Embryonic facial prominence (tissue), 1 donor: Measurements from ENCODE around the gene REXO5.
"Not testable (repeated sequence)": the region's sequence is repeated elsewhere in the genome, so short reads cannot be mapped to it uniquely, and the experiment has no call there.

Experiments
- DNase-seq: peaks from one replicate; pipeline ENCODE4 v3.0.0-alpha.2; 2016; ENCODE audit errors: extremely low spot score

Gene REXO5

DNA sequence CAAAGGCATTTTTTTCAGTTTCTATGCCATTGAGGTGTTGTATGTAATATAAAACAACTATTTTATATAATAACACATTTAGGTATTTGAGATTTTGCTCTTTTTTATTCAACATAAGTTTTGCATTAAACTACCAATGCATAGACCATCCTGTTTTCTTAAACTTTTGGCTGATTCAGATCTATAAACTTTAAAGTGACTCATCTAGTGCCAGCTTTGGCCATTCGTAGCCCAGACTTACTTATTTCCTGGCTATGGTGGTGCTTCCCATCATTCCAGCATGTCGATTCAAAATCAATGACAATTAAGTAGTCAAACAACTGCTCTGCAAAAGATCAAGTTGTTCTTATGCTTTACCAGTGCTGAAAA lies 3.2 kb upstream of the REXO5 start:
- DNase-seq, result no peak

DNA sequence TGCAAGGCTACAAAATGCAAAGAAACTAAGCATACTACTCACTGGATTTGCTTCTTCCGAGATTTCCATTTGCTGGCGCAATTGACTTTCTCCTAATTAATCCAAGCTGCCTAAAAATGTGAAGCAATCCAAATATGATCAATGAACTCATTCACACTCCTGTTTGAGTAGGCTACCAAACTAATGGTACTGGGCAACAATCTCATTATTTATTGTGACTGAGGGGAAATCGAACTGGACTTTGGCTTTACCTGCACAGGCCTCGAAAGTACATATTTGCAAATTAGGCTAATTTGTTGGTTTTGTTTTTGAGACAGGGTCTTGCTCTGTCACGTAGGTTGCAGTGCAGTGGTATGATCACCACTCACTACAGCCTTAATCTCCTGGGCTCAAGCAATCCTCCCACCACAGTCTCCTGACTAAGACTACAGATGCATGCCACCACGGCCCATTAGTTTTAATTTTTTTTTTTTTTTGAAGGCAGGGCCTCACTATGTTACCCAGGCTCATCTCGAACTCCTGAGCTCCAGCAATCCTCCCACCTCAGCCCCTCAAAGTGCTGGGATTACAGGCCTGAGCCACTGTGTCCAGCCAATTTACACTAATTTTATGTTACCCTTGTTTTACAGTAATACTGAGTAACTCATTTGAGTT lies 2.6 kb upstream of the REXO5 start:
- DNase-seq, result no peak

DNA sequence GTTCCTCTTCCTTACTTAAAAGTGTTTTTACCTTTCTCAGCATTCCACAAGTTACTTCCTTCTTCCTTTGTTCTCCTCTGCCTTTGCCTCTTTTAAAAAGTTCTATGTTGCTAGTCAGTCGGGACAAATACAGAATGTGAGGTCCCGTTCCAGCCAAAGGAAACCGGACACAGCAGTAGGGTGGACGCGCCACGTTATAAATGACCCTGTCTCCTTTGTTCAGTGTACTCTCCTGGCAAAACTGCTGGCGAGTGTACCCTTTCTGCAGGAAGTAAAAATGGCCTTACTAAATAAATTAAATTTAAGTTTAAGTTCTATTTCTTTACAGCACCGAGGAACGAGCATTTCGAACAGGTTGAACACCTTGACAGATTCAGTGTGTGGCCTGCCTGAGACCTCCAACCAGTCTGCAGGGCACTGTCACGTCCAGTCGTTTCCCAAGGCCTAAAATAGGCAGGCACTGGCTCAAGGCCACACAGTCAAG lies 601 bp upstream of the REXO5 start:
- DNase-seq, result not testable (repeated sequence)

DNA sequence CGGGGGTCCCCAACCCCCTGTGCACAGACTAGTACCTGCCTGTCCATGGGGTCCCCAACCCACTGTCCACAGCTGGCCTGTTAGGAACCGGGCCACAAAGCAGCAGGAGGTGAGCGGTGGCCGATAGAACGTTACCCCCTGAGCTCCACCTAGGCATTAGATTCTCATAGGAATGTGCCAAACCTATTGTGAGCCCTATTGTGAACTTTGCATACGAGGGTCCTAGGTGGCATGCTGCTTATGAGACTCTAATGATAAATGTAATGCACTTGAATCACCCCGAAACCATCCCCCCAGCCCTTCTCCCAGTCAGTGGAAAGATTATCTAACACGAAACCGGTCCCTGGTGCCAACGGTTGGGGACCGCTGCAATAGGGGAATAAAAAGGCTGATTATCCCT lies 1.5 kb downstream of the REXO5 start:
- DNase-seq, result no peak

DNA sequence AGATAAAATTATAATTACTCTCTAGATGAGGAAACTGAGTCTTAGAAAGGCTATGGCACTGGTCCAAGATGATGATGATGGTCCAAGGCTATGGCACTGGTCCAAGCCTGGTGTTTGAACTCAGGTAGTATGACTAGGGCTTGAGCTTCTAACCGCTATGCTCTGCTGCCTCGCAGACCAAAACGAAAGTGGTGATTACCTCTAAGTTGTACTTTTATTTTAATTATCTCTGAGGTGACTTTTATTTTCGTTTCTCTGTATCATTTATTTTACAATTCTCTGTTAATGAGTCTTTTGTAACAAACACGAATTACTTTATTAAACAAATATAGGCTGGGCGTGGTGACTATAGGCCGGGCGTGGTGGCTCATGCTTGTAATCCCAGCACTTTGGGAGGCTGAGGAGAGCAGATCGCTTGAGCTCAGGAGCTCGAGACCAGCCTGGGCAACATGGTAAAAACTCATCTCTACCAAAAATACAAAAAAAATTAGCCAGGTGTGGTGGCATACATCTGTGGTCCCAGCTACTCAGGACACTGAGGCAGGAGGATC lies 5.6 kb downstream of the REXO5 start:
- DNase-seq, result no peak

DNA sequence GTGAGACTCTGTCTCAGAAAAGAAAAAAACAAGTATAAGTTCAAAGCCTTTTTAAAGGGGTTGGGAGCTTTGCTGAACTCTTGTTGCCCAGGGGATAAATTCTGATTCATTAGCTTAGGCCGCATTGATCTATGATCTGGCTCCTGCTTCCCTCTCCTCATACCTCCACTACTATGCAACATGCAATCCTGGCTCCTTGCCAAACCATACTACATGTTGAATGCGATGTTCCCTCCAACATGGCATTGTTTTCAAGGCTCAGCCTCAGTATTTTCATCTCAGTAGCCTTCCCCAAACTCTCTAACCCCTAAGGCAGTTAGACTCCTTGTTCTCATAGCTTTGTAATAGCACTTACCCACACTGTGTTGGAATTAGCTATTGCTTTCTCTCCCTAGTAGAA lies 6.2 kb downstream of the REXO5 start:
- DNase-seq, result no peak

DNA sequence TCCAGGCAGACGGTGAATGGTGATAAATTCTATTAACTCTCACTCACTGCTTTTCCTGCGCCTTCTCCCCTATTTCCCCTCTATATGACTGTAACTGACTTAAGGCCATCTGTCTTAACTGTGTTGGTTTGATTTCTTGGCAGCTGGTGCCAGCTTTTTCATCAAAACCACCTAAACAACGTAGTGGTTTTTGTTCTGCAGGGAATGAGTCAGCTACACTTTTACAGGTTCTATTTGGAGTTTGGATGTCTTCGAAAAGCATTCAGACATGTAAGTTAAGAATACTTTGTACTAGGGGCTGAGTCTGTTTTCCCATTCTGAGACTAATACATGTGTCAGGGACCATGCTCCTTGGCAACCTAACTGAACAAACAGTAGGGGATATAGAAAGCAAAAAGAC lies 8.5 kb downstream of the REXO5 start:
- no peak for DNase-seq

DNA sequence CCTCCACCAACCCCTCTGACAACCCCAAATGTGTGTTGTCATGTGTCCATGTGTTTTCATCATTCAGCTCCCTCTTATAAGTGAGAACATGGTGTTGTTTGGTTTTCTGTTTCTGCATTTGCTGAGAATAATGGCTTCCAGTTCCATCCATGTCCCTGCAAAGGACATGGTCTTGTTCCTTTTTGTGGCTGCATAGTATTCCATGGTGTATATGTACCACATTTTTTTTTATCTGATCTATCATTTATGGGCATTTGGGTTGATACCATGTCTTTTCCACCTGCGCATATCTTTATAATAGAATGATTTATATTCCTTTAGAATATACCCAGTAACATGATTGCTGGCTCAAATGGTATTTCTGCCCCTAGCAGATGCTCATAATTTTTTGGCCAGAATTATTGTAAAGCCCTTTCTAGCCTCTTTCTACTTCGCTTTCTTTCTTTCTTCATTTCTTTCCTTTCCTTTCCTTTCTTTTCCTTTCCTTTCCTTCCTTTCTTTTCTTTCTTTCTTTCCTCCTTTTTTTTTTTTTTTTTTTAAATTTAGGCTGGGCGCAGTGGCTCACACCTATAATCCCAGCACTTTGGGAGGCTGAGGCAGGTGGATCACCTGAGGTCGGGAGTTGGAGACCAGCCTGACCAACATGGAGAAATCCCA lies 12.7 kb downstream of the REXO5 start:
- DNase-seq, result no peak

DNA sequence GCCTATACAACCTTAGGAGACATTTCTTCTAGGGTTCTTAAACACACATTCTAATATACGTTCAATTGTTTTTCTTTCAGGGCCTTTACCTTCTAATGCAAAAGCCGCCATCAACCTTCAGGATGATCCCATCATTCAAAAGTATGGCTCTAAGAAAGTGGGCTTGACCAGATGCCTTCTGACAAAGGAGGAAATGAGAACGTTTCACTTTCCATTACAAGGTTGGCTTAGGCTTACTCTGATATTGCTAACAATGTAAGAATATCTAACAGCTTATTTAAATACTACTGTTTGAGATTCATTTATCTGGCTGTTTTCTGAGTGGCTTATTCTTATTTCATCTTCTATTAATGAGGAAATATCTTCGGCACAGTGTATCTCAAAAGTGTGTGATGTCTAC lies 15.4 kb downstream of the REXO5 start:
- no peak for DNase-seq

DNA sequence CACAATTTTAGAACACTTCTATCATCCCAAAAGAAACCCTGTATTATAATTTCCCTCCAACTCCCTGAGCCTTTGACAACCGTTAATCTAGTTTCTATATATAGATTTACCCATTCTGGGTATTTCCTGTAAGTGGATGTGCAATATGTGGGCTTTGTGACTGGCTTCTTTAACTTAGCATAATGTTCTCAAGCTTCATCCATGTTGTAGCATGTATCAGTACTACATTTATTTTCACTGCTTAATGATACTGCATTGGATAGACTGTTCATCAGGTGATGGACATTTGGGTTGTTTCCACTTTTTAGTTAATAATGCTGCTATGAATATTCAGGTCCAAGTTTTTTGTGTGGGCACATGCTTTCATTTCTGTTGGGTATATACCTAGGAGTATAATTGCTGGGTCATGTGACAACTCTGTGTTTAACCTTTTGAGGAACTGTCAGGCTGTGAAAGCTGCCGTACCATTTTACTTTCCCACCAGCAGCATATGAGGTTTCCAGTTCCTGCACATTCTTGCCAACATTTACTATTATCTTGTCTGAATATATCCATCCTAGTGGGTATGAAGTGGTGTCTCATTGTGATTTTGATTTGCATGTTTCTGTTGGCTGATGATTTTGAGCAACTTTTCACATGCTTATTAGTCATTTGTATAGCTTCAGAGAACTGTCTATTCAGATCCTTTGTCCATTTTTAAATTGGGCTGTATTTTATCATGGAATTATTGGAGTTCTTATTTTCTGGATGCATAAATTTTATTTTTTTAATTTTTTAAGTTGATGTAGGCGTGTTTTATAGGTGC lies 16.4 kb downstream of the REXO5 start:
- no peak for DNase-seq

DNA sequence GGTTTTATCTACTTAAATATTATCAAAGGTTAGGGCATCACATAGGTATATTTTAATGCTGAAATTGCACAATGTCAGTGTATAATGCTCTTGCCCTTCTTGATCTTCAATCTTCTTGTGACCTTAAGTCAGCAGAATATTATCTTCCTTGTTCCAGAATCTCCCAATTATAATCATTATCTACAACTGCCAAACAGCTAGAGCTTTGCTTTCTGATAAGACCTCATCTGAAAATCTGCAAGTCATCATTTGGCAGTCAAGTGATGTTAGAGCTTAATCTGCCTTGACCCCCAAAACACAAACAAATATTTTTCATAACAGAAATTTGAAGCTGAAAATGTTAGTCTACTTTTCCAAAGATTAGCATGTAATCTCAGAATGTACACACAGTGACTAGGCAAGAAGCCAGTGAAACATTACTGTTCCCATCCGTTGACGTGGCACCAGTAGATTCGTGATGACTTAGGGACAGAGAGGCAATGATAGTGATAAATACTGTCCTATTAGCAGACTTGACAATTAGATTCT lies 19.8 kb downstream of the REXO5 start:
- DNase-seq, result no peak

DNA sequence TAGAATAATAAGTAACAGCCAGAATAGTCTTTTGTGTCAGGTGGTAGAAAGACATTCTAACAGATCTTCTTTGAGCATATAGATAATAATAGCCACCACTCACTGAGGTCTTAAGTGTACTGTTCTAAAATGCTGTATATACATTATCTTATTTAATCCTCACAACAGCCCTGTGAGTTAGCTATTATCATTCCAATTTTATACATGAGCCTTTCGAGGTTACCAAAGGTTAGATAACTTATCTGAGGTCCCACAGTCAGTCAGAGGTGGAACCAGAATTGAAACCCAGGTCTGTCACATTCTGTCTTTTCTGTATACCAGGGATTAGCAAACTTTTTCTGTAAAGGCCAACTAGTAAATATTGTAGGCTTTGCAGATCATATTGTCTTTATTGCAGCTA lies 23.2 kb downstream of the REXO5 start:
- no peak for DNase-seq

DNA sequence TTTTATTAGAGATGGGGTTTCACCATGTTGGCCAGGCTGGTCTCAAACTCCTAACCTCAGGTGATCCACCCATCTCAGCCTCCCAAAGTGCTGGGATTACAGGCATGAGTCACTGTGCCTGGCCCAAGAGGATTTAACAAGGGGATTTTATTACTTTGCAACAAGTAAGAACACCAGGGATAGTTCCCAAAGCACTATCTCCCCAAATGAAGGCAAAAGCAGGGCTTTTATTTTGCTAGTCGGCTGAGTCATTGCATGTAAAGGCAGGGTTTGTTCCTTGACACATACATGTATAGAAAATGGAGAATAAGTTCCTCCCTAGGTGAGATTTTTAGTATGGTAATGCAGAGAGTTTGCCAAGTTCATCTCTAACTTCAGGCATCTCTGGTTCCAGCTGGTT lies 24.0 kb downstream of the REXO5 start:
- no peak for DNase-seq

DNA sequence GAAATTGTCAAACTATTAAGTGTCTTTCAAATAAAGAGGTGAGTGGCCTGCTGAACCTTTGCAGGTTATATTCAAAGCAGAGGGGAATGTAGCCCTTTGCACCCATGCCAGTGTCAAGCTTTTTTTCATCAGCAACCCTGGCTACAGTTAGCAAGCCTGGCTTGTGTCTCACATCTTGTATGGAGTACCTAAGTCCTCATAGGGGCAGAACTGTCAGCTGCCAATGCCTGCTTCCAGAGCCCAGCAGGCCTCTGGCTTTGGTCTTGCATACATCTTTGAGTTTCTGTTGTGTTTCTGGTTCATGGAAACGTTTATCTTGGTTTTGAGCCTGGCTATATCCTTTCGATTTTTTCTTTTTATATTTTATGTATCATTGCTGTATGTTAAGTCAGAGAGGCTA lies 26.8 kb downstream of the REXO5 start:
- no peak for DNase-seq

DNA sequence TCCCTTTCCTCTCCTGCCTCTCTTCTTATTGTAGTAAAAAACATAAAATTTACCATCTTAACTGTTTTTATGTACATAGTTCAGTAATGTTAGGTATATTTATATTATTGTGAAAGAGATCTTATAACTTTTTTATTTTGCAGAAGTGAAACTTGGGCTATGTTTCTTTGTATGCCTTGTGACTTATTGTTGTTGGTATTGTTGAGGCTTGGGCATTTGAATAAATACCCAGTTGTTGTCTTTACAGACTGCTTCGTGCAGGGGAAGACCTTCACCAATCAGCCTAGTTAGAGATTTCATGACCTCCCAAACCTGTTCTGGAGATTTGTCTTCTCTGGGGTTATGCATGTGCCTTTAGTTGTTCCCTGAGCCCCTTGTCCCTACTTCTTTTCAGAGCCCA lies 31.9 kb downstream of the REXO5 start:
- DNase-seq, result no peak

DNA sequence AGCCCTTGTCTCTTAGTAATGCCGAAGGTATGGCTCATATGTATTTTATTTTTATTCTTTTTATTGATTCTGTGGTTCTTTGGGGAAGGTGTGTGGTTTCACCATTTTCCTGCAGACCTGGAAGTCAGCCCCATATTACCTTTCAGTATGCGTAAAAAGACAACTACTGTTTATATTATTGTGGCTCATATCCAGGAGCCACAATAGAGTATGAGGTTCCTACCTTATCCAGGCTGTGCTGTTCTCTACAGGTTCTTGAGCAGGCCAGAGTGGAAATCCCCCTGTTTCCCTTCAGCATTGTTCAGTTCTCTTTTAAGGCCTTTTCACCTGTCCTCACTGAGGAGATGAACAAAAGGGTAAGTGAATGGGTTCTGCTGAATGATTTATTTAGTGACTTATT lies 33.2 kb downstream of the REXO5 start:
- no peak for DNase-seq

DNA sequence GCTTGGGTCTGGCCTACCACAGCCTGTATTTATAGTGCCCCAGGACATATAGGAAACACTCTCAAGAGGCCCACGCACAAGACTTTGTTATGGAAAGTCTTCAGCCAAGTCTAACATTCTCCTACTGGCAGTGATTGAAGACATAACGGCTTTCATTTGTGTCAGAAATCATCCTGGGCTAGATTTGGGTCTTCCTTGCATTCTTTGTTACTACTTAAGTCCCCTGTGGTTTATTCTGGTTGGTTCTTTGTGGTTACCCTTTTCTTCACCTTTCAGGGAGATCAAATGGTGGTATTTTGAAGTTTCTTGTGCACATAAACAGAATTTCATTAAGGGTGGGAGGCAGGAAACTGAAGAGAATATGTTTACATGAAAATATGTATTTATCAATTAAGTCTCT lies 37.7 kb downstream of the REXO5 start:
- DNase-seq, result no peak

DNA sequence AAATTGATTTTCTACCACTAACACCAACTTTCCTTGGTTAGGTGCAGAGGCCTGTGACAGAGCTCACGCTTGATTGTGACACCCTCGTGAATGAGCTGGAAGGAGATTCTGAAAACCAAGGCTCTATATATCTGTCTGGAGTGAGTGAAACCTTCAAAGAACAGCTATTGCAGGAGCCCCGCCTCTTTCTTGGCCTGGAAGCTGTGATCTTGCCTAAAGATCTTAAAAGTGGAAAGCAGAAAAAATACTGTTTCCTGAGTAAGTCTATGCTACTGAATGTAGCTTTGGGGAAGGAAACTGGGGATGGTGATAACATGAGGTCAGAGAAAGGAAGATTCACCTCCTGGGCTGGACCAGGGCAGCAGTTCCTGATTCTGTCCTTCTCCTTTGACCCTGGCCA lies 38.3 kb downstream of the REXO5 start:
- DNase-seq, result no peak

DNA sequence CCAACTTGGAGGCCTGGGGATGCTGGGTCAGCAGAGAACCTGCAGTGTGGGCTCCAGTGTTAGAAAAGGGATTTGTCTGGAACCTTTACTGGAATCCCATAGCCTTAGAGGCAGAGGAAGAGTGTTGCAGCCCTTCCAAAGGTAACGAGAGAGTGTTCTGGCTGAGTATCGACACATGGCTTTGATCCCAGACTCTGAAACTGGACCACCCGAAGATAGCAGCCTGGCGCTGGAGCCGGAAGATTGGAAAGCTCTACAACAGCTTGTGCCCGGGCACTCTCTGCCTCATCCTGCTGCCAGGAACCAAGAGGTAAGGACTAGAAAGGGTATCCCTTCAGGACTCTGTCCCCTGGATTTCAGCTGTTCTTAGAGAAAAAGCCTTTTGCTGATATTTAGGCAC lies 39.7 kb downstream of the REXO5 start:
- no peak for DNase-seq

DNA sequence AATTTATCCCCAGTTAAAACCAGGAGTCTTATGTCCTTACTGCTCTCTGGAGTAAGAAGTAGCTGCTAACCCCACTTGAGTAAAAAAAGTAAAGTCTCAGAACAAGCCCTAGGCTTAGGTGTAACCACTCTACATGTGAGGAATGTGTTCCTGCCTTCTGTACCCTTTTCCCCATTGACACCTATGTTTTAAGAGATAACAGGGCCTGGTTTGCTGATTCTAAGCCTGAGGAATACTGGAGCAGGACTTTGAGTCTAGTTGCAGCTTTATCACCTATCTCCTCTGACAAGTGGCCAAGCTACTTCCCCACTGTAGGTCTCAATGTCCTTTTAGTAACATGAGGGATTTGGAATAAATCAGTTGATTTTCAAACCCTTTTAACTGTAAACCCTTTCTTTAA lies 40.2 kb downstream of the REXO5 start:
- DNase-seq, result no peak

DNA sequence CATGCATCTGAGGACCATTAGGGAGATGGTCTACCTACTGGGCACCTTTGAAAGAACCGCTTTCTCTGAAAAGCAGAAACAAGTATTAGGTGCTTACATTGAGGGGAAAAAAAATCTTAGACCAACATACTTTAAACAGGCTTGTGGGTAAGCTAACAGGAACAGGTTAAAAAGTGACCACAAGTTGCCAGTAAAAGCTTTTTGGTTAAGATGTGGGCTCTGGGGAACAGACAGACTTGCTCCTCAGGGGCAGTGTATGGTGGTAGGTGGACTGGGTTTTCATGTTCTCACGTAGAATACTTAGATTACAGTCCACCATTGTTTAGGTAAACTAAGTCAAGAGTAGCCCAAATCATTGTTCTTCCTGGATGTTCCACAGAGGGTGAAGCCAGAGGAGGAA lies 41.2 kb downstream of the REXO5 start:
- no peak for DNase-seq

DNA sequence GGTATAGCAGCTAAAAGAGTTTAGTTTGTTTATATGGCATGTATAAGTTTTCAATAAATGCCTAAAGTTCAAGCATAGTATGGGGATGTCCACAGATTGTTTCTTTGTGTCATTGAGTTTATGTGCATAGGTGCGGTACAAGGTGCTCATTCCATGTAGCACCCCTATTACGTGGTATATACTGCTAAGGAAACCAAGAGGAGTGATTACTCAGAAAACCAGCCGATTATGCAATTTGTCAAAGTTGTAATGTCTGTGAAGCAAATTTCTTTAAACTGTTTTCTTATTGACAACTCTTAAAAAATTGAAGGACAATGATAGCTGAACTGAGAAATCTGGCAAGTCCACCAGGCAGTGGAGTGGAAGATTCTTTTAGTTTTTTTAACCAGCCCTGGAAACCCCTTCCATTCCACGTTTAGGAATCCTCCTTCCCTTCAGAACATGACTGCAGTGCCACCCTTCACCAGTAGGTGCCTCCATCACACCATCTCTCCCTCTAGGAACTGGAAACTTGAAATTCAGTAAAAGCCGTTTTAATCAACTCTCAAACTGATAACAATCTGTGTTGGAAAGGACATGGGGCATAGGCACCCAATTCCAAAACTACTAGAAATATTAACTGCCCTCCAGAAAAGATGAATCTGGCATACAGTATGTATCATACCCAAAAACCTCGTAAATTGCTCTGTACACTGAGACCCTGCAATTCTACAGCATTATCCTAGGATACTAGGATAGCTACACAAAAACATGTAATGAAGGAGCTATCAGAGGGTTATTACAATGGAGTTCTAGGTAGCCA lies 43.5 kb downstream of the REXO5 start:
- peak; percentile 47 for DNase-seq
